Glutamatergic neuron (in vitro differentiated cells): ENCODE measurements around the gene CUEDC2. TPM values are rescaled to one million over a fixed set of nuclear protein-coding genes. Genes with fewer than 3 reads are reported as not detected.
A peak's percentile ranks its signal among the peaks of the same experiment; 100 is the strongest.

Source experiments
- DNase-seq: peaks from one replicate; pipeline ENCODE4 v3.0.0; 2022
- H3K27ac Mint-ChIP-seq: one replicate; pipeline ENCODE4 v1.8.0; 2020; ENCODE audit warnings: mild to moderate bottlenecking, mixed read lengths, inconsistent platforms; ENCODE audit not compliant: unreplicated experiment
- H3K27me3 Mint-ChIP-seq: one replicate; pipeline ENCODE4 v1.8.0; 2020; ENCODE audit warnings: mild to moderate bottlenecking, moderate library complexity, mixed read lengths, inconsistent platforms; ENCODE audit not compliant: unreplicated experiment
- H3K36me3 Mint-ChIP-seq: one replicate; pipeline ENCODE4 v1.8.0; 2020; ENCODE audit warnings: mild to moderate bottlenecking, mixed read lengths, inconsistent platforms; ENCODE audit not compliant: unreplicated experiment
- H3K4me1 Mint-ChIP-seq: one replicate; pipeline ENCODE4 v1.8.0; 2020; ENCODE audit warnings: mild to moderate bottlenecking, low read depth, mixed read lengths, inconsistent platforms; ENCODE audit not compliant: unreplicated experiment
- H3K4me3 Mint-ChIP-seq: one replicate; pipeline ENCODE4 v1.8.0; 2020; ENCODE audit warnings: mild to moderate bottlenecking, mixed read lengths, inconsistent platforms; ENCODE audit not compliant: unreplicated experiment
- H3K9me3 Mint-ChIP-seq: one replicate; pipeline ENCODE4 v1.8.0; 2020; ENCODE audit warnings: mild to moderate bottlenecking, moderate library complexity, mixed read lengths, inconsistent platforms; ENCODE audit not compliant: unreplicated experiment
- CTCF ChIP-seq: fragments of 200-600 bp; sonication (generic); IDR thresholded peaks from one replicate; pipeline ENCODE4 v1.5.0; 2021; ENCODE audit not compliant: partially characterized antibody, unreplicated experiment
- total RNA-seq: library from RNA; stranded (reverse); fragmentation: NEBNext Ultra II Directional; extraction: Animal tissue kit (Norgen Biotek cat#: 25700); gene quantifications from one replicate; pipeline ENCODE4 v1.2.1, GENCODE V29; 2021; ENCODE audit not compliant: unreplicated experiment

Gene CUEDC2
- total RNA-seq, 1 donor from 2014 or later, result 104 TPM

GRCh38 chr10:102420714-102421506 is 11.5 kb downstream of the CUEDC2 start, which contains the start of gene FBXL15:
FBXL15 (plus strand) TSS chr10:102420836; CDS start chr10:102421130, 294 bp downstream.
- peaks cover 11% of the 10 kb centered on the region for H3K9me3 Mint-ChIP-seq
- DNase-seq, result peak; percentile 98
- no peaks in the 10 kb centered on the region for H3K36me3 Mint-ChIP-seq
- peak within 1 kb of the TSS; percentile 98 for H3K27ac Mint-ChIP-seq
- peak within 1 kb of the TSS; percentile 84 for H3K4me3 Mint-ChIP-seq
- TF ChIP-seq CTCF, result no peak
- H3K4me1 Mint-ChIP-seq, result peaks cover 18% of the 10 kb centered on the region
- peaks cover 13% of the 10 kb centered on the region for H3K27me3 Mint-ChIP-seq

- H3K9me3 Mint-ChIP-seq, result peaks cover 12% of the 10 kb centered on the region
- TF ChIP-seq CTCF, result no peak
- no peak for DNase-seq
- H3K27ac Mint-ChIP-seq, result peak overlapping the region; percentile 98
- peaks cover 13% of the 10 kb centered on the region for H3K27me3 Mint-ChIP-seq
- H3K36me3 Mint-ChIP-seq, result no peaks in the 10 kb centered on the region
- H3K4me1 Mint-ChIP-seq, result peaks cover 16% of the 10 kb centered on the region
- peak overlapping the region; percentile 84 for H3K4me3 Mint-ChIP-seq
These were observed 12.1 kb downstream of the CUEDC2 start for GRCh38 chr10:102420181-102420713.

GRCh38 chr10:102419269-102420180 is 12.8 kb downstream of the CUEDC2 start:
- peaks cover 19% of the 10 kb centered on the region for H3K4me1 Mint-ChIP-seq
- H3K36me3 Mint-ChIP-seq, result no peaks in the 10 kb centered on the region

GRCh38 chr10:102418622-102419268 is 13.6 kb downstream of the CUEDC2 start, which contains the start of gene PSD:
PSD (minus strand) TSS chr10:102418785; CDS start chr10:102417038, 1,747 bp downstream.
- Mint-ChIP-seq H3K27ac (peak within 1 kb of the TSS; percentile 98), H3K4me1 (peaks cover 23% of the 10 kb centered on the region), H3K9me3 (peaks cover 12% of the 10 kb centered on the region), H3K27me3 (peaks cover 11% of the 10 kb centered on the region), H3K36me3 (no peaks in the 10 kb centered on the region), H3K4me3 (peak within 1 kb of the TSS; percentile 84)
- no peak for TF ChIP-seq CTCF
- DNase-seq, result peak; percentile 79

More at GRCh38 chr10:102419269-102420180, 12.8 kb downstream of the CUEDC2 start:
- Mint-ChIP-seq H3K27ac (peak overlapping the region; percentile 98), H3K4me3 (peak overlapping the region; percentile 84), H3K9me3 (peaks cover 12% of the 10 kb centered on the region), H3K27me3 (peaks cover 12% of the 10 kb centered on the region)
- no peak for TF ChIP-seq CTCF
- DNase-seq, result peak; percentile 88
